ENCODE results near the gene WDR47. TPM values are rescaled to one million over a fixed set of nuclear protein-coding genes. Genes with fewer than 3 reads are reported as not detected.

WDR47 gene
- total RNA-seq = 10 to 100 TPM; 16.0 to 34.3 (median 24.0) TPM
- polyA plus RNA-seq = 1 to 10 TPM; 3.7 to 4.6 (median 4.2) TPM

GRCh38 chr1:109041621-109042468 lies at the start of gene WDR47:
TSS of gene WDR47 (minus strand) at chr1:109042102. CDS start at chr1:109023512, 18,590 bp downstream.
- no peaks in the 10 kb centered on the region for H3K27me3 ChIP-seq
- intact Hi-C loops (cut with DNase I) = loop anchor here (2.0 to 5.0 kb wide), 3 partner anchors 31 to 80 kb away; partner anchors contain the start of gene CLCC1
- no peaks in the 10 kb centered on the region for H3K36me3 ChIP-seq
- no peaks in the 10 kb centered on the region for H3K9me3 ChIP-seq
- TF ChIP-seq CTCF (IDR thresholded peaks at IDR 0.05) (no peak), POLR2AphosphoS5 (IDR thresholded peaks at IDR 0.05) (peak; percentile 97 to 99 (median 99)), POLR2A (IDR thresholded peaks at IDR 0.05) (peak; percentile 85 to 91), EP300 (IDR thresholded peaks at IDR 0.05) (no peak)
- 0% methylated on average over 90 of the region's 90 CpGs for WGBS, 2 donors
- H3K4me1 ChIP-seq = peaks cover 0 to 18% (median 13%) of the 10 kb centered on the region in 4 donors
- peak within 1 kb of the TSS; percentile 81 to 100 (median 99) for H3K4me3 ChIP-seq
- peak within 1 kb of the TSS; percentile 87 to 93 (median 91) for H3K27ac ChIP-seq
- DNase-seq = peak; percentile 97

- H3K4me1 ChIP-seq = peaks cover 0 to 58% (median 42%) of the 10 kb centered on the region in 4 donors
- no peak for TF ChIP-seq POLR2AphosphoS5 (IDR thresholded peaks at IDR 0.05)
- TF ChIP-seq CTCF (IDR thresholded peaks at IDR 0.05) = no peak
- TF ChIP-seq POLR2A (IDR thresholded peaks at IDR 0.05) = no peak
- TF ChIP-seq EP300 (IDR thresholded peaks at IDR 0.05) = no peak
- intact Hi-C loops (cut with DNase I) = loop anchor here (5.0 to 10.0 kb wide), 2 partner anchors 129 to 304 kb away; partner anchors contain the start of genes CLCC1 and SORT1
- H3K36me3 ChIP-seq = peaks cover 0 to 21% (median 6%) of the 10 kb centered on the region in 4 donors
- 1 to 2% methylated on average over 13 of the region's 13 CpGs for WGBS, 2 donors
- no peaks in the 10 kb centered on the region for H3K27me3 ChIP-seq
- H3K9me3 ChIP-seq = no peaks in the 10 kb centered on the region
- no peak for DNase-seq
- H3K27ac ChIP-seq = peak overlapping the region; percentile 93 to 97 (median 96)
- peak overlapping the region; percentile 70 to 88 (median 78) for H3K4me3 ChIP-seq
These were observed 49.4 kb upstream of the WDR47 start for GRCh38 chr1:109091078-109091838.

- H3K4me3 ChIP-seq = peak within 1 kb of the TSS; percentile 70 to 88 (median 78)
- WGBS, 2 donors = 2 to 4% methylated on average over 67 of the region's 67 CpGs
- TF ChIP-seq EP300 (IDR thresholded peaks at IDR 0.05) (peak in 2 of 4 donors; percentile 3 to 24), CTCF (IDR thresholded peaks at IDR 0.05) (no peak), POLR2A (IDR thresholded peaks at IDR 0.05) (peak; percentile 56 to 82), POLR2AphosphoS5 (IDR thresholded peaks at IDR 0.05) (peak; percentile 85 to 94 (median 90))
- DNase-seq = peak; percentile 96
- intact Hi-C loops (cut with DNase I) = loop anchor here (1.0 to 10.0 kb wide), 3 partner anchors 14 to 304 kb away; partner anchors contain the start of genes CLCC1, SORT1 and TAF13
- peaks cover 0 to 19% (median 6%) of the 10 kb centered on the region in 4 donors for H3K36me3 ChIP-seq
- peak within 1 kb of the TSS; percentile 93 to 97 (median 96) for H3K27ac ChIP-seq
- peaks cover 0 to 55% (median 42%) of the 10 kb centered on the region in 4 donors for H3K4me1 ChIP-seq
- H3K27me3 ChIP-seq = no peaks in the 10 kb centered on the region
- H3K9me3 ChIP-seq = no peaks in the 10 kb centered on the region
These were observed 48.5 kb upstream of the WDR47 start, which contains the start of gene TMEM167B for GRCh38 chr1:109090196-109091077. TSS of gene TMEM167B (plus strand) at chr1:109090764. CDS start at chr1:109090873, 109 bp downstream.
